ENCODE measurements around the gene LSMEM2.

LSMEM2 gene

DNA sequence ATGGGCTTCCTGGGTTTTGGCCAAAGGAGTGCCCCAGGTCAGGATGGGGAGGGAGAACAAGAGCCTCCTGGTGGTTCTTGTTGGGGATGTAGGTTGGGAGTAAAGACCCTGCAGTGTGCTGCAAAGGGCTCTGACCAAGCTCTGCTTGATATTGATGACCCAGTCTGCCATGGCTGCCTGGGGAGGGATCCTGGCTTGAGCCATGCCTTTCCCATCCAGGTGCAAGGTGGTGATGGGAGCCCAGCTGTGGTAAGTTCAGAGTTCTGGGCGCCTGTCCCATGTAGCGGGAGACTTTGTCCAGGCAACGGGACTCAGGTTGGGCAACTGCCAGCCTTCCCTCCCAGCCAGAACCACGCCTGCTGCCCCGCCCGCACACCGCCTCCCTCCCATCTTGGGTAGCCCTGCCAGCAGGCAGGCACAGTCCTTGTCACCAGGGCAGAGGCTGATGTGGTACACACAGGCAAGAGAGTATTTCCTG is 40.3 kb upstream of the LSMEM2 start:
- Mint-ChIP-seq H3K36me3 (ENCODE audit: low read depth) (no peaks in the 10 kb centered on the region), H3K4me3 (peak overlapping the region; percentile 94), H3K9me3 (no peaks in the 10 kb centered on the region), H3K27me3 (ENCODE audit: low read depth, poor library complexity) (no peaks in the 10 kb centered on the region), H3K27ac (no peak overlapping the region), H3K4me1 (peaks cover 76% of the 10 kb centered on the region)
- TF ChIP-seq, protein P1, sequence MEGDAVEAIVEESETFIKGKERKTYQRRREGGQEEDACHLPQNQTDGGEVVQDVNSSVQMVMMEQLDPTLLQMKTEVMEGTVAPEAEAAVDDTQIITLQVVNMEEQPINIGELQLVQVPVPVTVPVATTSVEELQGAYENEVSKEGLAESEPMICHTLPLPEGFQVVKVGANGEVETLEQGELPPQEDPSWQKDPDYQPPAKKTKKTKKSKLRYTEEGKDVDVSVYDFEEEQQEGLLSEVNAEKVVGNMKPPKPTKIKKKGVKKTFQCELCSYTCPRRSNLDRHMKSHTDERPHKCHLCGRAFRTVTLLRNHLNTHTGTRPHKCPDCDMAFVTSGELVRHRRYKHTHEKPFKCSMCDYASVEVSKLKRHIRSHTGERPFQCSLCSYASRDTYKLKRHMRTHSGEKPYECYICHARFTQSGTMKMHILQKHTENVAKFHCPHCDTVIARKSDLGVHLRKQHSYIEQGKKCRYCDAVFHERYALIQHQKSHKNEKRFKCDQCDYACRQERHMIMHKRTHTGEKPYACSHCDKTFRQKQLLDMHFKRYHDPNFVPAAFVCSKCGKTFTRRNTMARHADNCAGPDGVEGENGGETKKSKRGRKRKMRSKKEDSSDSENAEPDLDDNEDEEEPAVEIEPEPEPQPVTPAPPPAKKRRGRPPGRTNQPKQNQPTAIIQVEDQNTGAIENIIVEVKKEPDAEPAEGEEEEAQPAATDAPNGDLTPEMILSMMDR (IDR thresholded peaks at IDR 0.05): no peak
- no peak for DNase-seq

DNA sequence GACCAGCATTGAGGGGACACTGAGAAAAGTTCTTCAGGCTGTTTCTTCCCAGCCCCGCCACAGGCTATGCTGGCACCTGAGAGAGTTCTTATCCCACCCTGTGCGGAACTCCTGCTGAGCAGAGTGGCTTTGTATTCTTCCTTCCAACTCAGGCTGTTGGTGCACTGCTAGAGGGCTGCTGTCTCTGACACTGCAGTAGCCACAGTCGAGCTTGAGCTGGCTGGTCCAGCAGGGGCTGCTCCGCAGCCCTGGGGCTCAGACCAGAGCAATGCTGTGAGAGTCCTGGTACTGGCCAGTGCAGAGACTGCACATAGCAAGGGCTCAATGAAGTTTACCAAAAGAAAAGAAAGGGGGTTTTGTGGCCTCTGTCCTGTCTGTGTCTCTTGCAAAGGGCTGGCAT is 39.2 kb upstream of the LSMEM2 start:
- TF ChIP-seq, protein P1 (IDR thresholded peaks at IDR 0.05): no peak
- Mint-ChIP-seq H3K9me3 (no peaks in the 10 kb centered on the region), H3K36me3 (ENCODE audit: low read depth) (peaks cover 4% of the 10 kb centered on the region), H3K4me3 (peak overlapping the region; percentile 66), H3K4me1 (peaks cover 74% of the 10 kb centered on the region), H3K27ac (peak overlapping the region; percentile 69), H3K27me3 (ENCODE audit: low read depth, poor library complexity) (no peaks in the 10 kb centered on the region)
- DNase-seq: no peak

DNA sequence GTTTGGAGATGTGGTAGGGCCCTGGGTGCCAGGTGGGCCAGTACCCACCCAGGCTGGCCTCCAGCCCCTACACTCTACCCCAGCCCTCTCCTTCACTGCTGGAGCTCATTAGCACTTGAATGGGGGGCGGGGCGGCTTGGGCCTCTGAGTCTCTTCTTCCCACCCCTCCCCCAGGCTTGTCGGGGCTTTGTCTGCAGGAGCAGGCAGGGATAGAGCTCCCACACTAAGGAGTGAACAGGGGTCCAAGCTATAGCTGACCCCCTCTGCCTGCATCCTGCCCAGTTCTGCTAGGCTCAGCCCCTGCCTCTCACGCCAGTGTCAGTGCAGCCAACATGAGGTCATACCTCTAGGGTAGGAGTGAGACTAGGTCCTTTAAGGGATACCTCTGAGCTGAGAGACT is 37.7 kb upstream of the LSMEM2 start:
- Mint-ChIP-seq H3K9me3 (no peaks in the 10 kb centered on the region), H3K27me3 (ENCODE audit: low read depth, poor library complexity) (no peaks in the 10 kb centered on the region), H3K36me3 (ENCODE audit: low read depth) (peaks cover 4% of the 10 kb centered on the region), H3K4me1 (peaks cover 80% of the 10 kb centered on the region), H3K4me3 (peak overlapping the region; percentile 71), H3K27ac (peak overlapping the region; percentile 93)
- DNase-seq: peak; percentile 74
- TF ChIP-seq, protein P1 (IDR thresholded peaks at IDR 0.05): no peak

DNA sequence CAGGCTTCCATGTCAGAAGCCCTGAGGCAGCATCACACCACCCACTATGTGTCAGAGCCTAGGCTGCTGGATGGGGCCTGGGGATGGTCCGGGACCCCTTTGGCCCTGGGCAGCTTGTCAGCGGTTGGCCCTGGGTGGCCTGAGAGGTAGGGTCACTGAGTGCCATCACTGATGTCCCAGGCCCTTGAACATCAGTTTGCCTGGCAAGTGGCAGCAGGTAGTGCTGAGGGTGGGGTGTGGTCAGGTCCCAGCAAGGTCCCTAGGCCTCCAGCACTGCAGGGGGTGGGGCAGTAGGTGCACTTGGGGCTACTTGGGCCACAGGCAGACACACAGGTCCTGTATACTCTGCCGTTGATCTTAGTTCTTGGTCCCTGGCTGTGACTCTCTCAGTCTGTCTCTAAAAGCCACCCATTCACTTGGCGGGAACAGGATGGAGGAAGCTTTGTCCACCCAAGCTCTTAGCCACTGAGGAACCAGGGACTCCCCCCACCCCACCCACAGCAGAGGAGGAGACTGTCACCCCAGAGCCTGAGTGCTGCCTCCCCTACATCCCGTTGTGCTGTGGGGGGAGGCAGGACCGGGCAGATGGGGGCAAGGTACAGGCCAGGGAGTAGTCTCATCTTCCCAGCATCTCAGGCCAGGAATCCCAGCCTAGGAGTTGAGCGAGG is 37.0 kb upstream of the LSMEM2 start:
- TF ChIP-seq, protein P1 (IDR thresholded peaks at IDR 0.05): no peak
- H3K4me1 Mint-ChIP-seq: peaks cover 81% of the 10 kb centered on the region
- H3K9me3 Mint-ChIP-seq: no peaks in the 10 kb centered on the region
- H3K27ac Mint-ChIP-seq: peak overlapping the region; percentile 93
- peaks cover 4% of the 10 kb centered on the region for H3K36me3 Mint-ChIP-seq (ENCODE audit: low read depth)
- H3K27me3 Mint-ChIP-seq (ENCODE audit: low read depth, poor library complexity): no peaks in the 10 kb centered on the region
- DNase-seq: no peak
- H3K4me3 Mint-ChIP-seq: no peak overlapping the region

DNA sequence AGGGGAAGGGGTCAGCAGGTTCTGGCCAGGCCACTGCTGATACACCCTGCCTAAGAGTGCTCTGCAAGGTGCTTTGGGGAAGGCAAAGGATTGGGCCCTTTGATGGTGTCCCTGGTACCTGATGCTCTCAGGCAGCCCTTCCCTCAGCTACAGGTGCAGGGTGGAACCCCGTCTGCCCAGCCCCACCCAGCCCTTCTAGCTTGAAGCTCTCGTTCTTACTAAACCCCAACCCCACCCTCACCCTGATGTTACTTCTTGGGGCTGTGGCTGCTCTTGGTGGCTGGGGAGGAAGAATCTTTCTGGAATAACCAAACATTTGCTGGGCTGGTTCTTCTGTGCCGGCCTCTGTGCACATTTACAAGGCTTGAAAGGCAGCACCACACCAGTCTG is 36.5 kb upstream of the LSMEM2 start:
- peaks cover 4% of the 10 kb centered on the region for H3K36me3 Mint-ChIP-seq (ENCODE audit: low read depth)
- TF ChIP-seq, protein P1 (IDR thresholded peaks at IDR 0.05): no peak
- no peaks in the 10 kb centered on the region for H3K9me3 Mint-ChIP-seq
- DNase-seq: no peak
- peak overlapping the region; percentile 72 for H3K27ac Mint-ChIP-seq
- no peak overlapping the region for H3K4me3 Mint-ChIP-seq
- H3K27me3 Mint-ChIP-seq (ENCODE audit: low read depth, poor library complexity): no peaks in the 10 kb centered on the region
- H3K4me1 Mint-ChIP-seq: peaks cover 81% of the 10 kb centered on the region
